Central memory CD8-positive, alpha-beta T cell (primary cell): ENCODE results near the gene FIBCD1.
"Not testable (repeated sequence)": the region's sequence is repeated elsewhere in the genome, so short reads cannot be mapped to it uniquely, and the experiment has no call there.

ENCODE experiments used
- ATAC-seq: fragments of 150-1000 bp; cut with Tn5 transposase; replicated peaks from 2 replicates; pipeline ENCODE4 v1.10.0; 2022; ENCODE audit warnings: mild to moderate bottlenecking, moderate FRiP score, moderate number of reproducible peaks; ENCODE audit not compliant: poor library complexity, severe bottlenecking; ENCODE audit errors: extremely low read depth
- DNase-seq, 2 donors: peaks; one replicate each; pipeline ENCODE4 v3.0.0; 2021; ENCODE audit warnings: low spot score in 2 of 2
- H3K27ac Mint-ChIP-seq: one replicate; pipeline ENCODE4 v1.8.0; 2022; ENCODE audit warnings: low read depth, mild to moderate bottlenecking, moderate library complexity, mixed read lengths
- H3K27me3 Mint-ChIP-seq: one replicate; pipeline ENCODE4 v1.8.0; 2022; ENCODE audit warnings: mixed read lengths
- H3K36me3 Mint-ChIP-seq: one replicate; pipeline ENCODE4 v1.8.0; 2022; ENCODE audit warnings: mild to moderate bottlenecking, moderate library complexity, mixed read lengths; ENCODE audit not compliant: insufficient read depth
- H3K4me1 Mint-ChIP-seq: one replicate; pipeline ENCODE4 v1.8.0; 2022; ENCODE audit warnings: mixed read lengths
- H3K4me3 Mint-ChIP-seq: one replicate; pipeline ENCODE4 v1.8.0; 2022; ENCODE audit warnings: mild to moderate bottlenecking, moderate library complexity, mixed read lengths
- H3K9me3 Mint-ChIP-seq: one replicate; pipeline ENCODE4 v1.8.0; 2022; ENCODE audit warnings: mixed read lengths

FIBCD1 gene

GRCh38 chr9:130970855-130971254 lies 31.8 kb upstream of the FIBCD1 start:
- Mint-ChIP-seq H3K9me3 (no peaks in the 10 kb centered on the region), H3K4me3 (no peak overlapping the region), H3K27me3 (peaks cover 38% of the 10 kb centered on the region), H3K36me3 (no peaks in the 10 kb centered on the region), H3K4me1 (no peaks in the 10 kb centered on the region), H3K27ac (no peak overlapping the region)
- no peak for DNase-seq
- ATAC-seq: no peak

- no peaks in the 10 kb centered on the region for H3K9me3 Mint-ChIP-seq
- no peaks in the 10 kb centered on the region for H3K36me3 Mint-ChIP-seq
- H3K4me1 Mint-ChIP-seq: no peaks in the 10 kb centered on the region
- H3K27ac Mint-ChIP-seq: no peak overlapping the region
- ATAC-seq (no peak), DNase-seq (no peak)
- H3K27me3 Mint-ChIP-seq: peaks cover 46% of the 10 kb centered on the region
- no peak overlapping the region for H3K4me3 Mint-ChIP-seq
Observed at GRCh38 chr9:130970052-130970451, 31.0 kb upstream of the FIBCD1 start.

- ATAC-seq: no peak
- no peak for DNase-seq
- Mint-ChIP-seq H3K4me3 (no peak overlapping the region), H3K27ac (no peak overlapping the region), H3K4me1 (no peaks in the 10 kb centered on the region), H3K9me3 (no peaks in the 10 kb centered on the region), H3K27me3 (peaks cover 45% of the 10 kb centered on the region), H3K36me3 (no peaks in the 10 kb centered on the region)
Observed at GRCh38 chr9:130965680-130966079, 26.6 kb upstream of the FIBCD1 start.

- Mint-ChIP-seq H3K27me3 (peaks cover 40% of the 10 kb centered on the region), H3K4me3 (no peak overlapping the region), H3K9me3 (peaks cover 2% of the 10 kb centered on the region), H3K27ac (no peak overlapping the region), H3K4me1 (no peaks in the 10 kb centered on the region), H3K36me3 (no peaks in the 10 kb centered on the region)
- ATAC-seq (no peak), DNase-seq (no peak)
Observed at GRCh38 chr9:130963916-130964315, 24.9 kb upstream of the FIBCD1 start.

- H3K36me3 Mint-ChIP-seq: peaks cover under 1% of the 10 kb centered on the region
- no peaks in the 10 kb centered on the region for H3K4me1 Mint-ChIP-seq
- ATAC-seq: no peak
- H3K9me3 Mint-ChIP-seq: peaks cover 6% of the 10 kb centered on the region
- no peak for DNase-seq
- no peak overlapping the region for H3K4me3 Mint-ChIP-seq
- H3K27ac Mint-ChIP-seq: no peak overlapping the region
- peaks cover 40% of the 10 kb centered on the region for H3K27me3 Mint-ChIP-seq
Observed at GRCh38 chr9:130963337-130963908, 24.4 kb upstream of the FIBCD1 start.

- Mint-ChIP-seq H3K9me3 (peaks cover 6% of the 10 kb centered on the region), H3K4me3 (no peak overlapping the region), H3K4me1 (no peaks in the 10 kb centered on the region), H3K27me3 (peaks cover 40% of the 10 kb centered on the region), H3K27ac (no peak overlapping the region), H3K36me3 (peaks cover 2% of the 10 kb centered on the region)
- DNase-seq: no peak
- no peak for ATAC-seq
Observed at GRCh38 chr9:130962418-130963316, 23.6 kb upstream of the FIBCD1 start.

- no peak for DNase-seq
- H3K9me3 Mint-ChIP-seq: peaks cover 6% of the 10 kb centered on the region
- peaks cover 40% of the 10 kb centered on the region for H3K27me3 Mint-ChIP-seq
- ATAC-seq: no peak
- no peak overlapping the region for H3K4me3 Mint-ChIP-seq
- H3K27ac Mint-ChIP-seq: no peak overlapping the region
- H3K4me1 Mint-ChIP-seq: no peaks in the 10 kb centered on the region
- H3K36me3 Mint-ChIP-seq: peaks cover 2% of the 10 kb centered on the region
Observed at GRCh38 chr9:130961511-130962300, 22.7 kb upstream of the FIBCD1 start.

- H3K36me3 Mint-ChIP-seq: peaks cover 2% of the 10 kb centered on the region
- H3K27me3 Mint-ChIP-seq: peaks cover 38% of the 10 kb centered on the region
- peaks cover 6% of the 10 kb centered on the region for H3K9me3 Mint-ChIP-seq
- H3K27ac Mint-ChIP-seq: no peak overlapping the region
- DNase-seq (no peak), ATAC-seq (no peak)
- H3K4me1 Mint-ChIP-seq: no peaks in the 10 kb centered on the region
- no peak overlapping the region for H3K4me3 Mint-ChIP-seq
Observed at GRCh38 chr9:130960522-130961378, 21.7 kb upstream of the FIBCD1 start.

- Mint-ChIP-seq H3K9me3 (peaks cover 6% of the 10 kb centered on the region), H3K4me3 (no peak overlapping the region), H3K4me1 (no peaks in the 10 kb centered on the region), H3K36me3 (peaks cover 2% of the 10 kb centered on the region), H3K27me3 (peaks cover 30% of the 10 kb centered on the region), H3K27ac (no peak overlapping the region)
- no peak for DNase-seq
- no peak for ATAC-seq
Observed at GRCh38 chr9:130959809-130960334, 20.8 kb upstream of the FIBCD1 start.

GRCh38 chr9:130958564-130958963 lies 19.5 kb upstream of the FIBCD1 start:
- H3K27me3 Mint-ChIP-seq: peaks cover 22% of the 10 kb centered on the region
- H3K9me3 Mint-ChIP-seq, H3K4me3 Mint-ChIP-seq: not testable (repeated sequence)

GRCh38 chr9:130957451-130958203 lies 18.6 kb upstream of the FIBCD1 start:
- Mint-ChIP-seq H3K4me1 (no peaks in the 10 kb centered on the region), H3K27ac (no peak overlapping the region), H3K4me3 (no peak overlapping the region)

More at GRCh38 chr9:130958564-130958963, 19.5 kb upstream of the FIBCD1 start:
- not testable (repeated sequence) for H3K36me3 Mint-ChIP-seq, DNase-seq, ATAC-seq, H3K4me1 Mint-ChIP-seq, H3K27ac Mint-ChIP-seq

More at GRCh38 chr9:130957451-130958203, 18.6 kb upstream of the FIBCD1 start:
- DNase-seq: no peak
- Mint-ChIP-seq H3K27me3 (peaks cover 13% of the 10 kb centered on the region), H3K36me3 (peaks cover 2% of the 10 kb centered on the region), H3K9me3 (peaks cover 6% of the 10 kb centered on the region)
- no peak for ATAC-seq
